HG03439 (cell line): ENCODE results near the gene RAD51AP2.
"Not testable (repeated sequence)": the region's sequence is repeated elsewhere in the genome, so short reads cannot be mapped to it uniquely, and the experiment has no call there.

Experiments used
- ATAC-seq: cut with Tn5 transposase; IDR thresholded peaks from one replicate; pipeline ENCODE4 v1.9.1; 2021; ENCODE audit warnings: mild to moderate bottlenecking, moderate library complexity; ENCODE audit not compliant: unreplicated experiment

The RAD51AP2 gene

GRCh38 chr2:17518212-17519154, at the start of gene RAD51AP2:
TSS of gene RAD51AP2 (minus strand) at chr2:17518440. CDS start at chr2:17518415, 25 bp downstream.
- peak; percentile 93 for ATAC-seq

GRCh38 chr2:17565726-17566125, 47.5 kb upstream of the RAD51AP2 start:
- ATAC-seq = not testable (repeated sequence)

- ATAC-seq = no peak
Measured at GRCh38 chr2:17558878-17559277, 40.6 kb upstream of the RAD51AP2 start.

- ATAC-seq = no peak
Measured at GRCh38 chr2:17558053-17558452, 39.8 kb upstream of the RAD51AP2 start.

GRCh38 chr2:17557596-17557995, 39.4 kb upstream of the RAD51AP2 start:
- no peak for ATAC-seq

- no peak for ATAC-seq
Measured at GRCh38 chr2:17555150-17555549, 36.9 kb upstream of the RAD51AP2 start.

GRCh38 chr2:17550907-17551306, 32.7 kb upstream of the RAD51AP2 start:
- ATAC-seq = no peak

DNA sequence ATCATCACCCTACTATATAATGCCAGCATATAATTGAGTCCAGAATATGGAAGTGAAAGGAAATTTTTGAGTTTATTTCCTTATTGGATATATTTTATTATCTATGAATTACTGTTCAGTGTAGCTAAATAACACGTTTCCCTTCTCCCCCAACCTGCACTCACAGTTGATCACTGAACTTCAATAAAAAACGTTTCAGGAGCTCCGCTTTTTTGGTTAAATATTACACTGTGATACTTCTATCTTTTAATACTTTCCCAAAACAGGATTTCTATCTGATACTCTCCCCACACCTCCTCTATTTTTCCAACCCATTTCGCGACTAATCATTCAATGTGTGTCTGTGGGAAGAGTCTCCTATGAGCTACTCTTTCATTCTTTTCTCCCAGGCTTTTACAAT, 29.5 kb upstream of the RAD51AP2 start:
- ATAC-seq = no peak

GRCh38 chr2:17547237-17547636, 29.0 kb upstream of the RAD51AP2 start:
- no peak for ATAC-seq

DNA sequence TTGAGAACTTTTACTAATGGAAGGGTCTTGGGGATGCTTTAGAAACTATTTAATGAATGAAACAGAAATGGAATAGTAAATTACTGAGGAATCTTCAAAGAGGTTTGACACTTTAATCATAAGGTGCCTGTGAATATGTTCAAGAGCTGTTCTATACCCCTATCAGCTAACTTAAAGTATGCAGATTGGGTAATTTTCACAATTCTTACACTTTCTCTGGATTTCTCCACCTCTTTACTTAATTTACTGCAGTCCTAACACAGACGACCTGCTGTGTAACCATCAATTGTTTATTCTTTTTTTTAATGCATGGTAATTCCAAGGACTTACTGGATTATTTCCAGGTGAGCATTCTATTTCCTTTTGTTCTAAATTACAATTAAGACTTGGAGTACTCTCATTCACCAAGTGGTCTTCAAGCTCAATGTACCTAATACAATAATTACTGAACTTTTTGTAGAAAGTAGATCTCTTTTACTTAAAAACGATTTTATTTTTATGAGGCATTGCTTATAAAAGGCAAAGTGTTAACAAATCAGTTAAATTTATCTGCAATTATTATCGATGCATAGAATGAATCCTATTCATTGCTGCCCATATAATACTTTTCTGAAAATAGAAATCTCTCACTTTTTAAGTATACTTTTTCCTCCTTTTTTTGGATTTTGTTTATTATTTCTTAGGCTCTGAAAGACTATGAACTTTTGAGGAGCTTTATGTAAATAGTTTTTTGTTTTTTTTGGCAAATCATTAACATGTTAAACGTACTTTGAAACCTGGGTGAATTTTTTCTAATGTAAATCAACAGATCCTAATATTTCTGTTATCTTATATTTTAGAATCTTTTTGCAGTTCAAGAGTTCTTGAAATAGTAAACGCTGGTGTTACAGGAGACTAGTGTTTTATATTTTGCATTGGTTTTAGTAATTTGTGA, 27.7 kb upstream of the RAD51AP2 start:
- no peak for ATAC-seq

DNA sequence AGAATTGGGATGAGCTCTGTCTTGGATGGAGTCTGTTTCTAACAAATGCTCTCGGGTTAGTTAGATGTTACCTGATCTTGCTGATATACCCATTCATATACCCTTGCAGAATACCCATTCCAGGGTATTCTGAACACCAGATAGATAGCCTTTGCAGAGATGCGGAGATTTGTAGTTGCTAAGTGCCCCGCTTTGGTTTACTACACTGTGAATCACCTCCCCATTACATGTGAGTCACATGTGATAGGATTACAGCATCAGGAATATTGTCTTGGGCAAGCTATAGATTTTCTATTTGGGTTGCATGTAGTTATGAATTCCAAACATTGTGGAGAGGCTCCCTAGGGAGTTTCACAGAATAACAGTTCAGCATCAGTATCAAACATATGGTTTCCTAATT, 26.0 kb upstream of the RAD51AP2 start:
- ATAC-seq = no peak

DNA sequence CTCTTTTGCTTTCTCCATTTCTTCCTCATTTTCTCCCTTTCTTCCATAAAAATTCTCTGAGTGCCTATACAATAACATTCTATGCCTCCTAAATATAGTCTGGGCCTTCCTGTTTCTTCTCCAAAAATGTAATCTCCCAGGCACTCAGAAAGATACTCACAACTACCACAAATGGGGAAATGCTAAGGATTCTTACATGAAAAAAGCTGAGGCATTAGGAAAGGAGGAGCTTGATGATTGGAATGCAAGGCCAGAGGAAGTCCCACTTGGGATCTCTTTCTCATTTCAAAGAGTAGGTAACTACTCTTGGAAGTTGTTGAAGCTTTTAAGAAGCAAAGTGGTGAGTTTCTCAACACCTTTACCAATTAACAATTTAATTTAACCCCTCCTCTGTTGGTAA, 25.6 kb upstream of the RAD51AP2 start:
- no peak for ATAC-seq

DNA sequence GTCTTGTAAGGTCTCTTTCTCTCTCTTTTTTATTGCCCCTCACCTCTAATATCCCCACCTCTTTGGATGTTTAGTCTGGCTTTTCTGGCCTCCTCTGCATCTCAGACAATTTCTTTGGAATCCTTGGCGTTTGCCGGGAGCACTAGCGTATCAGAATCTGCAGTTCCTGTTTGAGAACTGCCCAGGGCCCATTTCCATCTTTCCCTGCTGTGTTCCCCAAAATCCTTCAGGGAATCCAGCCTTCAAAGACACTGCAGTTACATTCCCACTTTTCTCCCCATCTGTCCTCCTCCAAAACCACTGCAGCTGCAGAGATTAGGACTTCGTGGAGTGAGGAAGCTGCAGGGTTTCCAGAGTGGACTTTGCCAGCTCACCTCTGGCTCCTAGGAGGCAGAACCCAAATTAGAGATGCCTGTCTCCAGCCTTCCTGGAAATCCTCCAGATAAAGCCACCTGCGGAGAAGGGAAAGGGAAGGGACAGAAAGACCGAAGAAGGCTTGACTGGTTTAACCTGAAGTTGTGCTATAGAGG, 25.0 kb upstream of the RAD51AP2 start:
- ATAC-seq = no peak

DNA sequence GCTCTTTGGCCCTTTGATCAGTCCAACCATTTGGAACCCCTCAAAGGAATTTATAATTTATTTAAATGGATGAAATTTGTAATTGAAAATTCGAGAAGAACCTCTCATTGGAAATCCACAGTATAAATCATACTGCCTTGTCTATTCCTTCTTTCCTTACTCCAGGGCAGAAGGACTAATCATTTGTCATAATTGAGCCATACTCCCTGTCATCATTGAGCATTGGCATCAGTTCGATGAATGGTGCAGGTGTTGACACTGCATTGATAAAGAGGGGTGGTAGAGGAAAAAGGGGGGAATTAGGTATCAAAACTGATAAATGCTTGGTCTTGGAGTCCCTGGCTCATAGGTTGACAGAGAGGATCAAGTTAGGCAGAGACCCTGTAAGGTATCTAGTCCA, 24.2 kb upstream of the RAD51AP2 start:
- ATAC-seq = no peak

DNA sequence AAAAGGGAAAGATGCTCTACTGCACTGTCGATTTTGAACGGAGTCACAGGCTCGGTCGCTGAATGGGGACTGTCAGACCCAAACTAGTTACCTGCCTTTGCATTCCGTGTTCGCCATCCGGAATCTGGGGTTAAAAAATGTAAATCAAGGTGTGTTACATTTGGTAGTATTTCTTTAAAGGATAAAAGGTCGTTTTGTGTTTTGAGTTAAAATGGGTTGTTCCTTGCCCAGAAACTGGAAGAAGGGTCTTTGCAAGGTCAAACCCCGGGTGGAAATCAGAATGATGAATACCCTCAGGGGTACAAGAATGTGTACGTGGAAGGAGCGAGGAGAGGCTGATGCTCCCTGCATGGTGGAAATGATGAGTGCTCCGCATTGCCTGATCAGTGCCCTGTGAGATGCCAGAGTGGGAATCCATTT, 23.3 kb upstream of the RAD51AP2 start:
- no peak for ATAC-seq

GRCh38 chr2:17540813-17541530, 22.7 kb upstream of the RAD51AP2 start:
- no peak for ATAC-seq

DNA sequence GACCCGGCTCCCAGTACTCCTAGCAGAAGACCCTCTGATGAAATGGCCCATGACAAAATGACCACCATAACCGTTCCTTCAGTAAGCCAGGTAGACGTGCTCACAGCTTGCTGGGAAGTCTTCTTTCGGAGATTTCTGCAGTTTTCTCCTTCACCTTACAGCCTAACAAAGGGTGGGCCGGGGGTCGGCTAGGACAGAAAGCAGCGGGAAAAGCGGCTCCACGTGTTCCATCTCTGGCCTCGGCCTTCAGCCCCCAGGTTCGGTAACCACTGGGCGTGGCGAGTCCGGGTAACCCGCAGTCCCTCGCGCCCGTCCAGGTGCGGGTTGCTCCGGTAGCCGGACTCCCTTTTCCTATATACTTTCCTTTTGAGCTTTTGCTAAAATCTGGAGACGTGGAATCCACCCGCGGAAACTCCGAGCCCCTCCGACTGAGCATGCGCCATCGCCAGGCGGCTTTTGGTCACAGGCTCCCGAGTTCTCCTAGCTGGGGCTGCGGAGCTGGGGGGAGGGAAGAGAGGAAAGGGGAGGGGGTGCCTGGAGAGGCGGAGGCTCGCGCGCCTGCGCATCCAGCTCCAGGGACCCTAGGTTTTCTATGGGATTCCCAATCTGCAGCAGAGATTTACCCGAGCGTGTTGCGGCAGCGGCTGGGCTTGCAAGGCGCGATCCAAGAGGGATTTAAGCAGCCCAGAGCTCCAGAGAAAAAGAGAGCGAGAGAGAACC, 22.0 kb upstream of the RAD51AP2 start, which contains the start of gene VSNL1:
Gene VSNL1, plus strand, starts transcription at position 604 of the 720 bp plus-strand sequence. CDS start 51,379 bp downstream, outside the sequence.
- no peak for ATAC-seq

GRCh38 chr2:17539611-17540092, 21.4 kb upstream of the RAD51AP2 start:
- ATAC-seq = no peak

DNA sequence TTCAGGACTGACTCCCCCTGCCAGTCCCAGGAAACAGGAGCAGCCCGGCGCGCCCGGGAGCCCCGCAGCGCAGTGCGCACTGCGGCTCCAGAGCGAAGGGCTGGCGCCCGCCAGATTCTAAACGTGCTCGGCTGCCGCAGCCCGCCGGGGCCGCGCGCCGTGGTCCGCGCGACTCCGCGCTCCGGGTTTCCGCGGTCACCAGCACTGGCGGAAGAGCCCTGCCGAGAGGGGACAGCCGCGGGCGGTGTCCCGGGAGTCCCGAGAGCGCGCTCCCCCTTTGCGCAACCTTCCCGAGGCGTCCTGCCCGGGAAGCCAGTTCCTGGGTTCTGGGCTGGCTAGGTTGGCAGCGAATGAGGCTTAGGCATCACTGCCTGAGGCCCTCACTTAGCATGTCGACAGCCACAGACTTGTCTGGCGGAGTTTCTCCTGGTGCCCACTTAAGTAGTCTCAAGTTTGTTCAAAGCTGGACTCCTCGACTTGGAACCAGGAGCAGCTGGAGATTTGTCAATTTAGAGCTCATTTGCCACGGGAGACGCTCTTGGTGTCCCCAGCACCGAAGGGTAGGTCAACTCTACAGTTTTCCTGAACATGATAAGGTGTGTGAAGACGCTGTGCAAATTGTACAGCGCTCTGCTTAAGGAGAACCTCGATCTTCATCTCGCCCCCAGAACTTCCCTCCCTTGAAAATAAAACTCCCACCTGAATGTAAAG, 20.8 kb upstream of the RAD51AP2 start:
- peak; percentile 73 for ATAC-seq
